ENCODE measurements around the gene ADARB1.
"Not testable (repeated sequence)": the region's sequence is repeated elsewhere in the genome, so short reads cannot be mapped to it uniquely, and the experiment has no call there.

Gene ADARB1

DNA sequence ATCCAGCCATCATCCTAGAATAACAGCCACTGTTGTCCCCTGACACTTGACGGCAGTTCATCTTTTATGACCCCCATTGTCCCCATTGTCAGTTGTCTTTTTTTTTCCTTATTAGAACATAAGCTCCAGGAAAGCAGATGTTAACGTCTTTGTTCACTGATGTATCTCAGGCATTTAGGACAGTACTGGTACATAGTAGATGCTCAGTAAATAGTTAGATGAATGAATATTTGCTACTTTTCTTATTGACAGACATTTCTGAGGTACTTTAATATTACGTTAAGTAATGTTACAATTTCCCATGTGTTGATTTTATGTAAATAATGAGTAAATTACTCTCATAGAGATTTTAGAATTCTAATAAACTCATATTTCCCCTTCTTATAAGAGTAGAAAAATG lies 69.5 kb downstream of the ADARB1 start:
- ATAC-seq: no peak
- TF ChIP-seq, protein P1, sequence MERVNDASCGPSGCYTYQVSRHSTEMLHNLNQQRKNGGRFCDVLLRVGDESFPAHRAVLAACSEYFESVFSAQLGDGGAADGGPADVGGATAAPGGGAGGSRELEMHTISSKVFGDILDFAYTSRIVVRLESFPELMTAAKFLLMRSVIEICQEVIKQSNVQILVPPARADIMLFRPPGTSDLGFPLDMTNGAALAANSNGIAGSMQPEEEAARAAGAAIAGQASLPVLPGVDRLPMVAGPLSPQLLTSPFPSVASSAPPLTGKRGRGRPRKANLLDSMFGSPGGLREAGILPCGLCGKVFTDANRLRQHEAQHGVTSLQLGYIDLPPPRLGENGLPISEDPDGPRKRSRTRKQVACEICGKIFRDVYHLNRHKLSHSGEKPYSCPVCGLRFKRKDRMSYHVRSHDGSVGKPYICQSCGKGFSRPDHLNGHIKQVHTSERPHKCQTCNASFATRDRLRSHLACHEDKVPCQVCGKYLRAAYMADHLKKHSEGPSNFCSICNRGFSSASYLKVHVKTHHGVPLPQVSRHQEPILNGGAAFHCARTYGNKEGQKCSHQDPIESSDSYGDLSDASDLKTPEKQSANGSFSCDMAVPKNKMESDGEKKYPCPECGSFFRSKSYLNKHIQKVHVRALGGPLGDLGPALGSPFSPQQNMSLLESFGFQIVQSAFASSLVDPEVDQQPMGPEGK (CRISPR knock-in tag; IDR thresholded peaks at IDR 0.05; ENCODE audit: borderline replicate concordance): no peak
- TF ChIP-seq, protein P2, sequence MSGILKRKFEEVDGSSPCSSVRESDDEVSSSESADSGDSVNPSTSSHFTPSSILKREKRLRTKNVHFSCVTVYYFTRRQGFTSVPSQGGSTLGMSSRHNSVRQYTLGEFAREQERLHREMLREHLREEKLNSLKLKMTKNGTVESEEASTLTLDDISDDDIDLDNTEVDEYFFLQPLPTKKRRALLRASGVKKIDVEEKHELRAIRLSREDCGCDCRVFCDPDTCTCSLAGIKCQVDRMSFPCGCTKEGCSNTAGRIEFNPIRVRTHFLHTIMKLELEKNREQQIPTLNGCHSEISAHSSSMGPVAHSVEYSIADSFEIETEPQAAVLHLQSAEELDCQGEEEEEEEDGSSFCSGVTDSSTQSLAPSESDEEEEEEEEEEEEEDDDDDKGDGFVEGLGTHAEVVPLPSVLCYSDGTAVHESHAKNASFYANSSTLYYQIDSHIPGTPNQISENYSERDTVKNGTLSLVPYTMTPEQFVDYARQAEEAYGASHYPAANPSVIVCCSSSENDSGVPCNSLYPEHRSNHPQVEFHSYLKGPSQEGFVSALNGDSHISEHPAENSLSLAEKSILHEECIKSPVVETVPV (CRISPR knock-in tag; IDR thresholded peaks at IDR 0.05): no peak
- TF ChIP-seq SNAI2 (CRISPR knock-in tag; IDR thresholded peaks at IDR 0.05): no peak
- no peak for TF ChIP-seq ISL1 (CRISPR knock-in tag; IDR thresholded peaks at IDR 0.05)
- TF ChIP-seq CSDC2 (CRISPR knock-in tag; IDR thresholded peaks at IDR 0.05): no peak

DNA sequence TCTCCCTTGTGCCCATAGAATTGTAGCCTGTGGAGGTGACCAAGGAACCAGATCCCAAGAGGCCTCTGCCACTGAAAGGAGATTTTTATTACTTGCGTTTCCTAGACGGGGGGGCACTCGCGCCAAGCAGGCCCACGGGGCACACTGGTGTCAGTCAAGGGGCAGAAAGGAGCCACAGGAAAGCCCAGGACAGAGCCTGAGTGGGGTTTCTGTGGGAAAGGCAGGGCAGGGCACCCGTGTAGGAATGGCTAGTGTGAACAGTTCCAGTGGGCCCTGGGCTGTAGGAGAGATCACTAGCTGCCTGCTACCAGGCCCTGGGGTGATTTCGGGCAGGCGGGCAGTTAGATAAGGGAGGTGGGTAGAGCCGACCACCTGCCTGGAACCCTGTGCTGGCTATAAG lies 70.8 kb downstream of the ADARB1 start:
- TF ChIP-seq, protein P1 (CRISPR knock-in tag; IDR thresholded peaks at IDR 0.05; ENCODE audit: borderline replicate concordance): no peak
- no peak for TF ChIP-seq ZFP3 (CRISPR knock-in tag; IDR thresholded peaks at IDR 0.05)
- no peak for ATAC-seq

DNA sequence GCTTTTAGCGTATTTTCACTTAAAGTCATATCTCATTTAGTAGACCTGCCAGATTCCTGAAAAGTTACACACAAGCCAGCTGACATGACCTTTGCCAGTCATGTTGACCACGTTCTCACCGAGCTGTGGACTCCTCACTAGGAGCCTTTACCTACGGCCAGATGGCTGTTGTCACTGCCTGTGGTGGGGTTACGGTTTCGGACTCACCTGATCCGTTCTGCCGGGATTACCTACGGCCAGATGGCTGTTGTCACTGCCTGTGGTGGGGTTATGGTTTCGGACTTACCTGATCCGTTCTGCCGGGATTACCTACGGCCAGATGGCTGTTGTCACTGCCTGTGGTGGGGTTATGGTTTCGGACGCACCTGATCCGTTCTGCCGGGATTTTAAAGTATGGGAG lies 71.5 kb downstream of the ADARB1 start:
- not testable (repeated sequence) for ATAC-seq

DNA sequence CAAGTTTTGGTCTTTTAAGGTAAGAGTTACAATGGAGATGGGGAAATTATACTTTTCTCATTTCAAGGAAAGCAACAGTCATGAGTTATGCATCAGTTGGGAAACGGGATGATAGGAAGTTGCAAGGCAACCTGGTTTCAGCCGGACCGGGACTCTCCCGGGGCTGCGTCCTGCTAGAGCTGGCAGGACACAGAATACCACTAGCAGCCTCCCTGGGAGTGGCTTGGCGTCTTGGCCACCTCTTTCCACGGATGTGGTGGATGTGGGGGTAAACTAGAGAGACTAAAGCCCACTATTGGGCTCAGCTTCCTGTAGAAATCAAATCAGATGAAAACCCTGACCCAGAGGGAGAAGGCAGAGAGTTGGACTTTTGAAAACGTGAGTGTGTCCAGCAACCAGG lies 71.9 kb downstream of the ADARB1 start:
- no peak for TF ChIP-seq CSDC2 (CRISPR knock-in tag; IDR thresholded peaks at IDR 0.05)
- no peak for TF ChIP-seq ZC3H10 (CRISPR knock-in tag; IDR thresholded peaks at IDR 0.05)
- ATAC-seq: no peak

DNA sequence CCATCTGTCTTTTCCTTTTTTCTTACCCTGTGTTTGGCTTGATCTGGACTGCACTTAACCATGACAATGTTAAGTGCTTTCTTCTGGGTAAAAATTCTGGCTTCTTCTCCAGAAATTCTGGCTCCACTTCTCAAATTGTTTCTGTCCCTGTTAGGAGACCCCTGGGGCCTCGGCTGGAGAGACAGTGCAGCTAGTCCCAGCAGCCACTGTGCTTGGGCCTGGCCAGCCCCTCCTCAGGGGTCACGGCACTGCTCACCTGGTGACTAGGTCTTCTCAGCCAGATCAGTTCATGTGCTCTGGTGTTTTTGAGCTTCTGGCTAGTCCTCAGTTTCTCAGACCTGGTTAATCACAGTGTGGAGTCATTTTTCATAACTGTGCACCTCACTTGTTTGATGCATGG lies 72.4 kb downstream of the ADARB1 start:
- no peak for TF ChIP-seq BACH2 (CRISPR knock-in tag; IDR thresholded peaks at IDR 0.05; ENCODE audit: borderline replicate concordance)
- no peak for TF ChIP-seq TCF4 (CRISPR knock-in tag; IDR thresholded peaks at IDR 0.05; ENCODE audit: borderline replicate concordance)
- TF ChIP-seq CSDC2 (CRISPR knock-in tag; IDR thresholded peaks at IDR 0.05): no peak
- no peak for TF ChIP-seq SNAI2 (CRISPR knock-in tag; IDR thresholded peaks at IDR 0.05)
- no peak for TF ChIP-seq TOX (CRISPR knock-in tag; IDR thresholded peaks at IDR 0.05; ENCODE audit: borderline replicate concordance)
- TF ChIP-seq, protein P1 (CRISPR knock-in tag; IDR thresholded peaks at IDR 0.05; ENCODE audit: borderline replicate concordance): no peak
- TF ChIP-seq ZNF8 (CRISPR knock-in tag; IDR thresholded peaks at IDR 0.05): no peak
- no peak for TF ChIP-seq ZFP30 (CRISPR knock-in tag; IDR thresholded peaks at IDR 0.05)
- no peak for TF ChIP-seq ESRRG (CRISPR knock-in tag; IDR thresholded peaks at IDR 0.05)
- TF ChIP-seq ARNTL (CRISPR knock-in tag; IDR thresholded peaks at IDR 0.05; ENCODE audit: borderline replicate concordance, low read depth): no peak
- TF ChIP-seq PPARA (CRISPR knock-in tag; IDR thresholded peaks at IDR 0.05; ENCODE audit: borderline replicate concordance): no peak
- TF ChIP-seq ISL1 (CRISPR knock-in tag; IDR thresholded peaks at IDR 0.05): no peak
- ATAC-seq: no peak

DNA sequence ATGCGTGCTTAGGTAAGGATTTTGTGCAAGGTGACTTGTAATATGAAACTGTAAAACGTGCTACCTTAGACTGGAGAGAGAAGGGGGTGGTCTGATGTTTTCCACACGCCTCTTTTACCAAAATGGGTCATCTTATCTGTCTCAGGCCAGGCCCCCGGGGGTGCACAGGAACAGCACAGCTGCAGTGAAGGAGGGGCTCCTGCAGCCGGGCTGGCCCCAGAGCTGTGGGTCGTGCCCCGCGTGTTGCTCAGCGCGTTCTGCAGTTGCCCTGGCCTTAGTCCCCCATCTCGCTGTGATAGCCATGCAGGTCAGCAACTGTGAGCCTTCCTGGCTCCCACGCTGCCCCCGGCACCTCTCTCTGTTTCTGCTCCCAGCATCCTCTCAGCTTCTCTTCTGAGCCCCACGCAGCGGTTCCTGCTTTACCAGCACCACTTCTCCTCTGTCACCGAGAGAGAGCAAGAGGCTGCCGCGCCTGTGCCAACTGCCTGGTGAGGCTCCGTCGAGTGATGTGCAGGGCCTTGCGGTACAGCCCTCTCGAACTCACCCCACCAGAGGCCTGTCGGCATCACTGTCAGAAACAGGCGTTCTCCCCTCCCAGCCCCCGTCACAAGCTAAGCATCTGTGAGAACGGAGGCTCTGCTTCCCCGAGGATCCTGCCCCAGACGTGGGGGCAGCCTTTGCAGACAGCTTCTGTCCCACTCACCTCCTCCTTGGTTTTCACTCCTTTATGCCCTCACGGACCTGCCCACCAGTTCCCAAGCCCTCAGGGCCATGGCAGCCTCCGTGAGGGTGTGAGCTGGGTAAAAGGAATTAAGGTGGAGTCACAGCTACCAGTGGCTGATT lies 73.3 kb downstream of the ADARB1 start:
- ATAC-seq: no peak
- TF ChIP-seq ZNF70 (CRISPR knock-in tag; IDR thresholded peaks at IDR 0.05) (no peak), TCF4 (CRISPR knock-in tag; IDR thresholded peaks at IDR 0.05; ENCODE audit: borderline replicate concordance) (no peak), ZNF8 (CRISPR knock-in tag; IDR thresholded peaks at IDR 0.05) (no peak), RARB (CRISPR knock-in tag; IDR thresholded peaks at IDR 0.05) (no peak), ARNTL (CRISPR knock-in tag; IDR thresholded peaks at IDR 0.05; ENCODE audit: borderline replicate concordance, low read depth) (no peak), GLIS3 (CRISPR knock-in tag; IDR thresholded peaks at IDR 0.05) (no peak), ESRRG (CRISPR knock-in tag; IDR thresholded peaks at IDR 0.05) (no peak), BACH2 (CRISPR knock-in tag; IDR thresholded peaks at IDR 0.05; ENCODE audit: borderline replicate concordance) (no peak), OSR1 (CRISPR knock-in tag; IDR thresholded peaks at IDR 0.05) (no peak), ZC3H10 (CRISPR knock-in tag; IDR thresholded peaks at IDR 0.05) (no peak), CSDC2 (CRISPR knock-in tag; IDR thresholded peaks at IDR 0.05) (no peak)
- TF ChIP-seq, protein P2 (CRISPR knock-in tag; IDR thresholded peaks at IDR 0.05): no peak
- TF ChIP-seq, protein P3, sequence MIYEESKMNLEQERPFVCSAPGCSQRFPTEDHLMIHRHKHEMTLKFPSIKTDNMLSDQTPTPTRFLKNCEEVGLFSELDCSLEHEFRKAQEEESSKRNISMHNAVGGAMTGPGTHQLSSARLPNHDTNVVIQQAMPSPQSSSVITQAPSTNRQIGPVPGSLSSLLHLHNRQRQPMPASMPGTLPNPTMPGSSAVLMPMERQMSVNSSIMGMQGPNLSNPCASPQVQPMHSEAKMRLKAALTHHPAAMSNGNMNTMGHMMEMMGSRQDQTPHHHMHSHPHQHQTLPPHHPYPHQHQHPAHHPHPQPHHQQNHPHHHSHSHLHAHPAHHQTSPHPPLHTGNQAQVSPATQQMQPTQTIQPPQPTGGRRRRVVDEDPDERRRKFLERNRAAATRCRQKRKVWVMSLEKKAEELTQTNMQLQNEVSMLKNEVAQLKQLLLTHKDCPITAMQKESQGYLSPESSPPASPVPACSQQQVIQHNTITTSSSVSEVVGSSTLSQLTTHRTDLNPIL (CRISPR knock-in tag; IDR thresholded peaks at IDR 0.05; ENCODE audit: low read depth): no peak
